Astrocyte (in vitro differentiated cells and primary cell): ENCODE results near the gene HIPK2. TPM values are rescaled to one million over a fixed set of nuclear protein-coding genes. Genes with fewer than 3 reads are reported as not detected.

Experiments used
- DNase-seq: peaks from one replicate; pipeline ENCODE4 v3.0.0-alpha.2; 2010; ENCODE audit warnings: low read depth
- FAIRE-seq: peaks from 2 replicates; lab custom pipeline; 2011; peaks lifted over from hg19 to GRCh38; lab: Jason Lieb, UNC
- H2AFZ ChIP-seq: 2 replicates; pipeline ENCODE4 v1.6.0; 2012; ENCODE audit warnings: low read depth, low read length, inconsistent platforms
- H3K27ac ChIP-seq: 2 replicates; pipeline ENCODE4 v1.5.1; 2011; ENCODE audit warnings: low read depth, low read length, inconsistent platforms
- H3K27me3 ChIP-seq: 2 replicates; pipeline ENCODE4 v1.6.0; 2011; ENCODE audit warnings: low read length, inconsistent platforms; ENCODE audit not compliant: insufficient read depth
- H3K36me3 ChIP-seq: 2 replicates; pipeline ENCODE4 v1.5.1; 2011; ENCODE audit warnings: low read length, inconsistent platforms; ENCODE audit not compliant: insufficient read depth
- H3K4me1 ChIP-seq: 2 replicates; pipeline ENCODE4 v1.5.1; 2011; ENCODE audit warnings: low read length, inconsistent platforms; ENCODE audit not compliant: insufficient read depth
- H3K4me2 ChIP-seq: 2 replicates; pipeline ENCODE4 v1.6.0; 2012; ENCODE audit warnings: low read length, inconsistent platforms
- H3K4me3 ChIP-seq: 2 replicates; pipeline ENCODE4 v1.5.1; 2011; ENCODE audit warnings: low read depth, mild to moderate bottlenecking, low read length, inconsistent platforms; ENCODE audit not compliant: insufficient read depth
- H3K79me2 ChIP-seq: 2 replicates; pipeline ENCODE4 v1.6.0; 2012; ENCODE audit warnings: mild to moderate bottlenecking, low read length, inconsistent platforms; ENCODE audit not compliant: insufficient read depth
- H3K9ac ChIP-seq: 2 replicates; pipeline ENCODE4 v1.6.0; 2012; ENCODE audit warnings: mild to moderate bottlenecking, low read length, inconsistent platforms
- H3K9me3 ChIP-seq: 2 replicates; pipeline ENCODE4 v1.5.1; 2012; ENCODE audit warnings: low read depth, mild to moderate bottlenecking, low read length, inconsistent platforms; ENCODE audit not compliant: insufficient read depth
- H4K20me1 ChIP-seq: 2 replicates; pipeline ENCODE4 v1.6.0; 2012; ENCODE audit warnings: low read length, inconsistent platforms; ENCODE audit not compliant: insufficient read depth
- H3K27ac Mint-ChIP-seq: one replicate; pipeline ENCODE4 v1.8.0; 2021; ENCODE audit warnings: mild to moderate bottlenecking, mixed read lengths; ENCODE audit not compliant: unreplicated experiment
- H3K27me3 Mint-ChIP-seq: one replicate; pipeline ENCODE4 v1.8.0; 2021; ENCODE audit warnings: low read depth, mixed read lengths; ENCODE audit not compliant: unreplicated experiment
- H3K36me3 Mint-ChIP-seq: one replicate; pipeline ENCODE4 v1.8.0; 2021; ENCODE audit warnings: low read depth, mixed read lengths; ENCODE audit not compliant: unreplicated experiment
- H3K4me1 Mint-ChIP-seq: one replicate; pipeline ENCODE4 v1.8.0; 2021; ENCODE audit warnings: low read depth, mixed read lengths; ENCODE audit not compliant: unreplicated experiment
- H3K4me3 Mint-ChIP-seq: one replicate; pipeline ENCODE4 v1.8.0; 2021; ENCODE audit warnings: mild to moderate bottlenecking, moderate library complexity, mixed read lengths; ENCODE audit not compliant: unreplicated experiment
- H3K9me3 Mint-ChIP-seq: one replicate; pipeline ENCODE4 v1.8.0; 2021; ENCODE audit warnings: mild to moderate bottlenecking, mixed read lengths; ENCODE audit not compliant: unreplicated experiment
- EZH2 ChIP-seq: IDR thresholded peaks from 2 replicates; pipeline ENCODE4 v1.6.1; 2012; ENCODE audit warnings: mild to moderate bottlenecking, low read length, inconsistent platforms; ENCODE audit not compliant: insufficient read depth
- total RNA-seq: library from RNA; stranded (reverse); gene quantifications from 2 replicates; pipeline ENCODE4 v1.2.1, GENCODE V29; 2021
- TF ChIP-seq, protein P1 (sequence below): IDR thresholded peaks from 2 replicates; pipeline ENCODE4 v1.5.1; 2011; ENCODE audit warnings: low read depth, mild to moderate bottlenecking, inconsistent platforms, low read length, moderate library complexity; ENCODE audit not compliant: insufficient read depth

Gene HIPK2
- total RNA-seq, 1 donor from 2014 or later = 35.8 TPM

DNA sequence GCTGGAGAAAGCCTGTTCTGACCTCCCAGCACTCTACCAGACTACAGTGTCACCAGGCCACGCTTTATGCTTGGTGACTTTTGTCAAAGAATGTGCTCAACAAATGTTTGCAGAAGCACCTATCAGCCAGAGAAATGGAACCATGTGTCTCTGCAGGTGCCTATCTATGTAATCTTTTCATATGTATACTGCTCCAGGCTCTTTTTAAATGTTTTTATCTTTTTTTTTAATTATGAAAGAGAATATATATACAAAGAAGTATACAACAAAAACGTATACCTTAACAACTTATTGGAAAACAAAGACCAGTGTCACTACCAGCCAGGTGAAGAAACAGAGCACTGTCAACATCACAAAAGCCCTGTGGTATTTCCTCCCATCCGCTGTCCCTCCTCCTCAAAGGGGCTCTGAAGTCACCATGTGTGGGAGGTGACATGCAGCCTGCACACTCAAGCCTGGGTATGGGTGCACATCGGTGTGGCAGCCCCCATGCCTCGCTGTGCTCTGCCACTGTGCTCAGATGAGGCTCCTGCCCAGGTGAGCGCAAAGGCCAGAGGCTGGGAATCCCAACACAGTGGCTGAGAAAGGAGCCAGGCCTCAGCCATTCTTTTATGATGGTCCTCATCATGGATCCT is 133.7 kb downstream of the HIPK2 start:
- H4K20me1 ChIP-seq = peaks cover 88% of the 10 kb centered on the region

DNA sequence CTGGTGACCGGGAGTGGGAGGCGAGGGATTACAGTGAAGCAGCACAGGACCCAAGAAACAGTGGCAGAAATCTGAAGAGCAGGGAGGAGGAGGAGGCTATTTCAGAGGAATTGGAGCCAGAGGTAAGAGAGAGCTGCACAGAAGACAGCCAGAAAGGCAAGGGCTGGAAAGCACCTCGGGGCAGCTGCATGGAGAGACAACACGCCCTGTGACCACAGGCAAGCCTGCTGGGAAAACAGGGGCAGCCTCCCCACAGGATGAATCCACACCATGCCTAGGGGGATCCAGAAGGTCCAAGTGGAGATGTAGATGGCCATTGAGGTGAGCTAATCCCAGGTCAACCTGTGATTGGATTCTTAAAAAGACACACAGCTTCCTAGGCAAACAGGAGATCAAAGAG is 135.5 kb downstream of the HIPK2 start:
- peaks cover 3% of the 10 kb centered on the region for H3K4me1 Mint-ChIP-seq
- Histone ChIP-seq H3K79me2 (peaks cover 79% of the 10 kb centered on the region), H3K36me3 (peaks cover 6% of the 10 kb centered on the region)

More for the DNA sequence above, 133.7 kb downstream of the HIPK2 start:
- H3K4me1 ChIP-seq = peaks cover 3% of the 10 kb centered on the region
- H3K27ac Mint-ChIP-seq = no peak overlapping the region
- H3K36me3 ChIP-seq = peaks cover 6% of the 10 kb centered on the region
- H2AFZ ChIP-seq = no peak overlapping the region
- H3K4me1 Mint-ChIP-seq = peaks cover 16% of the 10 kb centered on the region
- no peak for TF ChIP-seq EZH2
- TF ChIP-seq, protein P1, sequence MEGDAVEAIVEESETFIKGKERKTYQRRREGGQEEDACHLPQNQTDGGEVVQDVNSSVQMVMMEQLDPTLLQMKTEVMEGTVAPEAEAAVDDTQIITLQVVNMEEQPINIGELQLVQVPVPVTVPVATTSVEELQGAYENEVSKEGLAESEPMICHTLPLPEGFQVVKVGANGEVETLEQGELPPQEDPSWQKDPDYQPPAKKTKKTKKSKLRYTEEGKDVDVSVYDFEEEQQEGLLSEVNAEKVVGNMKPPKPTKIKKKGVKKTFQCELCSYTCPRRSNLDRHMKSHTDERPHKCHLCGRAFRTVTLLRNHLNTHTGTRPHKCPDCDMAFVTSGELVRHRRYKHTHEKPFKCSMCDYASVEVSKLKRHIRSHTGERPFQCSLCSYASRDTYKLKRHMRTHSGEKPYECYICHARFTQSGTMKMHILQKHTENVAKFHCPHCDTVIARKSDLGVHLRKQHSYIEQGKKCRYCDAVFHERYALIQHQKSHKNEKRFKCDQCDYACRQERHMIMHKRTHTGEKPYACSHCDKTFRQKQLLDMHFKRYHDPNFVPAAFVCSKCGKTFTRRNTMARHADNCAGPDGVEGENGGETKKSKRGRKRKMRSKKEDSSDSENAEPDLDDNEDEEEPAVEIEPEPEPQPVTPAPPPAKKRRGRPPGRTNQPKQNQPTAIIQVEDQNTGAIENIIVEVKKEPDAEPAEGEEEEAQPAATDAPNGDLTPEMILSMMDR = no peak
- H3K36me3 Mint-ChIP-seq = peaks cover 4% of the 10 kb centered on the region
- H3K79me2 ChIP-seq = peaks cover 72% of the 10 kb centered on the region
- no peak overlapping the region for H3K27ac ChIP-seq
- no peak overlapping the region for H3K4me2 ChIP-seq
- no peak for FAIRE-seq
- H3K9me3 Mint-ChIP-seq = no peaks in the 10 kb centered on the region
- H3K27me3 Mint-ChIP-seq = no peaks in the 10 kb centered on the region
- no peaks in the 10 kb centered on the region for H3K27me3 ChIP-seq
- H3K4me3 ChIP-seq = no peak overlapping the region
- no peaks in the 10 kb centered on the region for H3K9me3 ChIP-seq
- no peak overlapping the region for H3K4me3 Mint-ChIP-seq
- no peak overlapping the region for H3K9ac ChIP-seq
- DNase-seq = no peak

More for the DNA sequence above, 135.5 kb downstream of the HIPK2 start:
- H3K4me3 Mint-ChIP-seq = no peak overlapping the region
- Histone ChIP-seq H3K9me3 (no peaks in the 10 kb centered on the region), H3K27ac (no peak overlapping the region), H3K9ac (no peak overlapping the region), H3K4me1 (peaks cover 3% of the 10 kb centered on the region), H2AFZ (no peak overlapping the region), H3K27me3 (no peaks in the 10 kb centered on the region), H3K4me2 (no peak overlapping the region), H4K20me1 (peaks cover 87% of the 10 kb centered on the region), H3K4me3 (no peak overlapping the region)
- FAIRE-seq = no peak
- no peak for DNase-seq
- peaks cover 5% of the 10 kb centered on the region for H3K36me3 Mint-ChIP-seq
- TF ChIP-seq, protein P1 = no peak
- no peak for TF ChIP-seq EZH2
- no peak overlapping the region for H3K27ac Mint-ChIP-seq
- H3K27me3 Mint-ChIP-seq = no peaks in the 10 kb centered on the region
- peaks cover under 1% of the 10 kb centered on the region for H3K9me3 Mint-ChIP-seq
